Measurements from ENCODE around the gene MORN4.

The MORN4 gene

GRCh38 chr10:97593421-97593820 lies 39.9 kb downstream of the MORN4 start:
- Histone ChIP-seq H3K27ac (ENCODE audit: low read depth, low read length) (no peak overlapping the region), H3K36me3 (ENCODE audit: control insufficient read depth, low read length) (no peaks in the 10 kb centered on the region), H3K9me3 (ENCODE audit: control insufficient read depth, insufficient read depth, low read length) (no peaks in the 10 kb centered on the region), H3K4me3 (ENCODE audit: low read length) (no peak overlapping the region), H3K79me2 (ENCODE audit: control insufficient read depth, low read length) (no peaks in the 10 kb centered on the region), H3K9me2 (replicated peaks; ENCODE audit: control insufficient read depth, low read length) (no peaks in the 10 kb centered on the region), H3K4me2 (ENCODE audit: low read length) (no peak overlapping the region), H4K20me1 (ENCODE audit: control insufficient read depth, insufficient read depth, low read depth, low read length) (no peaks in the 10 kb centered on the region), H3F3A (ENCODE audit: control insufficient read depth, insufficient read depth) (no peaks in the 10 kb centered on the region), H3K27me3 (ENCODE audit: control insufficient read depth, low read length) (no peaks in the 10 kb centered on the region), H3K4me1 (ENCODE audit: control insufficient read depth, low read length) (peaks cover 9% of the 10 kb centered on the region; the same call in 1 of the 2 replicates)
- TF ChIP-seq CTCF (IDR thresholded peaks at IDR 0.05; ENCODE audit: low read depth, low read length, poor library complexity, severe bottlenecking) (no peak), EZH2phosphoT487 (IDR thresholded peaks at IDR 0.05; ENCODE audit: borderline replicate concordance, low read length) (no peak)

- H3K4me3 ChIP-seq (ENCODE audit: low read length), result no peak overlapping the region
- TF ChIP-seq CTCF (IDR thresholded peaks at IDR 0.05; ENCODE audit: low read depth, low read length, poor library complexity, severe bottlenecking) (no peak), EZH2phosphoT487 (IDR thresholded peaks at IDR 0.05; ENCODE audit: borderline replicate concordance, low read length) (no peak)
- peaks cover 9% of the 10 kb centered on the region; the same call in 1 of the 2 replicates for H3K4me1 ChIP-seq (ENCODE audit: control insufficient read depth, low read length)
- no peaks in the 10 kb centered on the region for H3K27me3 ChIP-seq (ENCODE audit: control insufficient read depth, low read length)
- H3K27ac ChIP-seq (ENCODE audit: low read depth, low read length), result no peak overlapping the region
- no peaks in the 10 kb centered on the region for H3K9me2 ChIP-seq (replicated peaks; ENCODE audit: control insufficient read depth, low read length)
- no peaks in the 10 kb centered on the region for H4K20me1 ChIP-seq (ENCODE audit: control insufficient read depth, insufficient read depth, low read depth, low read length)
- no peaks in the 10 kb centered on the region for H3F3A ChIP-seq (ENCODE audit: control insufficient read depth, insufficient read depth)
- H3K4me2 ChIP-seq (ENCODE audit: low read length), result no peak overlapping the region
- H3K9me3 ChIP-seq (ENCODE audit: control insufficient read depth, insufficient read depth, low read length), result no peaks in the 10 kb centered on the region
- no peaks in the 10 kb centered on the region for H3K79me2 ChIP-seq (ENCODE audit: control insufficient read depth, low read length)
- H3K36me3 ChIP-seq (ENCODE audit: control insufficient read depth, low read length), result no peaks in the 10 kb centered on the region
Observed at GRCh38 chr10:97590748-97591495, 42.4 kb downstream of the MORN4 start.

DNA sequence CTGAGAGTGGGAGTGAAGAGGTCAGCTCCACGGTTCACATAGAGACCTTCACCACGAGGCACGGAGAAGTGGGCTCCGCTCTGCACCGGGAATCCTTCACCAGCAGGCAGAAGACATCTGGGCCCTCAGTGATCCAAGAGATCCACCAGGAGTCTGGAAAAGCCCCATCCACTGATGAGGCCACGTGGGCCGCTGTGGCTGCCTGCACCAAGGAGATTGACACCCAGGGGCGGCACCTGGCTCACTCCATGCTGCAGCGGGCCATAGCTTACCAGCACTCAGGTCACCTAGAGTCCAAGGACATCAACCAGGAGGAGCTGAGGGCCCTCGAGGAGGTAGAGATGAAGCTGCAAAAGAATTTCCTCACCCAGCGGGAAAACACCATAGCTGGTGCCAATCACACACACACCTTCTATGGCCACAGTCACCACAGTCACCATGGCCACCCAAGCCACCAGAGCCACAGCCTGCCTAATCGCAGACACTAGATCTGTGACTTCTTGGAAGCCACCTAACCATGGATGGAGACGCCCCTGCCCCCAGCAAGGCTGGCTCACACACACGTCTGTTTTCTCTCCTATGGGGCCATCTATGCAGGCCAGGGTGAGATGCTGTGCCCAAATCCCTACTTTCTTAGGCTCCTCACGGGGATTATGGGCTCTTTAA lies 43.1 kb downstream of the MORN4 start:
- no peak overlapping the region for H3K27ac ChIP-seq (ENCODE audit: low read depth, low read length)
- no peaks in the 10 kb centered on the region for H3K9me3 ChIP-seq (ENCODE audit: control insufficient read depth, insufficient read depth, low read length)
- H3K4me3 ChIP-seq (ENCODE audit: low read length), result no peak overlapping the region
- no peaks in the 10 kb centered on the region for H3K9me2 ChIP-seq (replicated peaks; ENCODE audit: control insufficient read depth, low read length)
- H3F3A ChIP-seq (ENCODE audit: control insufficient read depth, insufficient read depth), result no peaks in the 10 kb centered on the region
- peaks cover 9% of the 10 kb centered on the region; the same call in 1 of the 2 replicates for H3K4me1 ChIP-seq (ENCODE audit: control insufficient read depth, low read length)
- H4K20me1 ChIP-seq (ENCODE audit: control insufficient read depth, insufficient read depth, low read depth, low read length), result no peaks in the 10 kb centered on the region
- TF ChIP-seq EZH2phosphoT487 (IDR thresholded peaks at IDR 0.05; ENCODE audit: borderline replicate concordance, low read length), result no peak
- no peak for TF ChIP-seq CTCF (IDR thresholded peaks at IDR 0.05; ENCODE audit: low read depth, low read length, poor library complexity, severe bottlenecking)
- no peak overlapping the region for H3K4me2 ChIP-seq (ENCODE audit: low read length)
- H3K27me3 ChIP-seq (ENCODE audit: control insufficient read depth, low read length), result no peaks in the 10 kb centered on the region
- H3K36me3 ChIP-seq (ENCODE audit: control insufficient read depth, low read length), result no peaks in the 10 kb centered on the region
- no peaks in the 10 kb centered on the region for H3K79me2 ChIP-seq (ENCODE audit: control insufficient read depth, low read length)
